ENCODE results near the gene CCDC40. TPM values are rescaled to one million over a fixed set of nuclear protein-coding genes. Genes with fewer than 3 reads are reported as not detected.
"Not testable (repeated sequence)": the region's sequence is repeated elsewhere in the genome, so short reads cannot be mapped to it uniquely, and the experiment has no call there.

The CCDC40 gene, protein sequence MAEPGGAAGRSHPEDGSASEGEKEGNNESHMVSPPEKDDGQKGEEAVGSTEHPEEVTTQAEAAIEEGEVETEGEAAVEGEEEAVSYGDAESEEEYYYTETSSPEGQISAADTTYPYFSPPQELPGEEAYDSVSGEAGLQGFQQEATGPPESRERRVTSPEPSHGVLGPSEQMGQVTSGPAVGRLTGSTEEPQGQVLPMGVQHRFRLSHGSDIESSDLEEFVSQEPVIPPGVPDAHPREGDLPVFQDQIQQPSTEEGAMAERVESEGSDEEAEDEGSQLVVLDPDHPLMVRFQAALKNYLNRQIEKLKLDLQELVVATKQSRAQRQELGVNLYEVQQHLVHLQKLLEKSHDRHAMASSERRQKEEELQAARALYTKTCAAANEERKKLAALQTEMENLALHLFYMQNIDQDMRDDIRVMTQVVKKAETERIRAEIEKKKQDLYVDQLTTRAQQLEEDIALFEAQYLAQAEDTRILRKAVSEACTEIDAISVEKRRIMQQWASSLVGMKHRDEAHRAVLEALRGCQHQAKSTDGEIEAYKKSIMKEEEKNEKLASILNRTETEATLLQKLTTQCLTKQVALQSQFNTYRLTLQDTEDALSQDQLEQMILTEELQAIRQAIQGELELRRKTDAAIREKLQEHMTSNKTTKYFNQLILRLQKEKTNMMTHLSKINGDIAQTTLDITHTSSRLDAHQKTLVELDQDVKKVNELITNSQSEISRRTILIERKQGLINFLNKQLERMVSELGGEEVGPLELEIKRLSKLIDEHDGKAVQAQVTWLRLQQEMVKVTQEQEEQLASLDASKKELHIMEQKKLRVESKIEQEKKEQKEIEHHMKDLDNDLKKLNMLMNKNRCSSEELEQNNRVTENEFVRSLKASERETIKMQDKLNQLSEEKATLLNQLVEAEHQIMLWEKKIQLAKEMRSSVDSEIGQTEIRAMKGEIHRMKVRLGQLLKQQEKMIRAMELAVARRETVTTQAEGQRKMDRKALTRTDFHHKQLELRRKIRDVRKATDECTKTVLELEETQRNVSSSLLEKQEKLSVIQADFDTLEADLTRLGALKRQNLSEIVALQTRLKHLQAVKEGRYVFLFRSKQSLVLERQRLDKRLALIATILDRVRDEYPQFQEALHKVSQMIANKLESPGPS
- 5.5 and 7.0 TPM in 2 replicates for total RNA-seq (2014; rRNA removed; shearing (Covaris generic))

DNA sequence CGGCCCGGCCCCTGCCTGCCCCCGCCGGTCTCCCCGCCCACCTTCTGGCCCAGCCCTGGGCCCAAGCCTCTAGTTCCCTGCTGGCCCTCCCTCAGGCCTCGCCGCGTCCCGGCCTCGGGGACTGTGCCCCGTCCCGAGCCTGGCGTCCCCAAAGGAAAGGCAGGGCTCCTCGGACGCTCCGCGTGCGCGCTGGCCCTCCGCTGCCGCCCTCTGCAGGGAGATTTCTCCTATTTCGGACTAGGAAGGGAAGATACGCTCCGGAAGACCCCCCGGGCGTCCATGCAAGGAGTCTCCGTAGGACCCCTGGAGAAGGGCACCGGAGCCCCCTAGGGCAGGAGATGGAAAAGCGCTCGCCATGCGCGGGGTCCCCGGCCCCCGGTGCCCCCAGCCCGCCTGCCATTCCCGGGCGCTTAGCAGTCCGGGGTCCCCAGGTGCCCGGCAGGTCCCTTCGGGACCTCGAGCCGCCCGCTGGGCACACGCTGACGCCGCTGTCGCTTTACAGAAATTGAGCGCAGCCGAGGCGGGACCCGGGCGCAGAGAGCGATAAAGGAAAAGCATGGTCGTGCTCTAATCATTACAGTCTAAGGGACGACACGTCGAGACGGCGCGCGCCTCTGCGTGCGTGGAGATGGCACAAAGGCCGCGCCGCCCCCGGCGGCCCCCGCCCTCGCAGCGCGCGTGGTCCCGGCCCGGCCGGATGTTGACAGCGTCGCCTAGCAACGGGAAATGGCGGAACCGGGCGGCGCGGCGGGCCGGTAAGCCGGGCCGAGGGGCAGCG, at the start of gene CCDC40:
TSS of gene CCDC40 (plus strand) at position 706 of the 778 bp plus-strand sequence. CDS start at position 727, 21 bp downstream.
- peak; percentile 88 for DNase-seq (ENCODE audit: low spot score)

DNA sequence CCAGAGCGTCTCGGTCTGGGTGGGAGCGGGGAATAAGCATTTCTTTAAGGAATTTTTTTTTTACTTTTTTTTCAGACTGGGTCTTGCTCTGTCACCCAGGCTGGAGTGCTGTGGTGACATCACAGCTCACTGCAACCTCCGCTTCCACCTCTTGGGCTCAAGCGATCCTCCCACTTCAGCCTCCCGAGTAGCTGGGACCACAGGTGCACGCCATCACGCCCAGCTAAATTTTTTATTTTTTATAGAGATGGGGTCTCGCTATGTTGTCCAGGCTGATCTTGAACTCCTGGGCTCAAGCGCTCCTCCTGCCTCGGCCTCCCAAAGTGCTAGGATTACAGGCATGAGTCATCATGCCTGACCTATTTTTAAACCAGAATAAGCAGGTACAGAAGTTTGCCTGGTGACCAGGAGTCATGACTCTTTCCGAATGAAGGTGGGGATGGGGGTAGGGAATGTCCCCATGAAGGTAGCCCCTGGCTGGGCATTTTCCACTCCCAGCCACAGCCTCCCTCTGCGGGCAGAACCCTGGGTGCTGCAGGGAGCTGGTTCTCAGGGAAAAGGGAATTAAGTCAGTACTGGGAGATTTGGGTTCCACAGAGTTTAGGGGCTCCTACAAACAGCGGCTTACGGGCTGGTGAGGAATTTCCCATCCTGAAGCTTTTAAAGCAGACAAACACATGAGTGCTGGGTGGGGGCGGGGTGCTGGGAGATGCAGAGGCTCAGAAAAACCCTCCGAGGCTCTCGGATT, 49.1 kb upstream of the CCDC40 start:
- no peak for DNase-seq (ENCODE audit: low spot score)

DNA sequence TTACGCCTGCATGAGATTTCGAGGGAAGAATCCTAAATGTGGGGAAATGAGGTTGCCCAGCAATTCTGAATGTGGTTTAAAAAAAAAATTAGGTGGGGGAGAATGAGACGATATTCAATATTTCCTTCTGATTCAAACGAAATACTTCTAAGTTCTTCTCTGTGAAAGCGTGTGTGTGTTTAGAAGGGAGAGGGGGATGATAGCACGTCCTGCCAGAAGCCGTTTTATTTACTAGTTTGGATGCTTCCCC, 48.6 kb upstream of the CCDC40 start:
- DNase-seq (ENCODE audit: low spot score): no peak

DNA sequence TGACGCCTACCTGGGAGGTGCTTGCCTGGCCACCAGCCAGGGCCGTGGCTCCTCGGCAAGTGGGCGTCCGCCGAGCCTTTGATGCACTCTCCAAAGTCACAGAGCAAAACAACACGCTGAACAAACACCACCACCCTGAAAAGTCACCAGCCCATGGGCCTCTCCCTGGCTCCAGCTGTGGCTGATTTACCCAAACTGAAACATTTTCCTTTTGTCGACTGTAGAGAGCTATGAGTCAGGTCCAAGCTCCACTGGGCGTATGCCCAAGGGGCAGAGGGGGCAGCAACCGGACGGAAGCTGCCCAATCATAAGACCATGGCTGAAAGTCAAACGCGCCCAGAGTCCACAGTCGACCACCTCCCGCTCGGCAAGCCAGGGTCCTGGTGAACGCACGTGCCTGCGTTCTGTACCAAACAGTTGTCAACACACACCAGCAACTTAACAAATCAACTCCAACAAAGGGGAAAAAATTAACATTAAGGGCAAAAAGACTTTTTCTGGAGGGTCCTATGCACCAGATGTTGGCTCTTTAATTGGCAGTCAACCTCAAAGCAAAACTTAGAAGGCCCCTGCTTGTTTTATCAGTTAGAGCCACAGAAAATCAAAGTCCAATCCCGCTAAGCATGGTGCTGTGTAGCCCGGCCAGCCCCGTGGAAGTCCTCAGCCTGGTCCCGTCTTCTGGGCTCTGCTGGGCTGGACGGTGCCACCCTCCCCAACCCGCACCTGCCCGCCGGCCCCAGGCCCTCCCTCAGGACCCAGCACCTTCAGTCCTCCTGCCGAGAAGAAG, 48.1 kb upstream of the CCDC40 start:
- DNase-seq (ENCODE audit: low spot score): peak; percentile 85

DNA sequence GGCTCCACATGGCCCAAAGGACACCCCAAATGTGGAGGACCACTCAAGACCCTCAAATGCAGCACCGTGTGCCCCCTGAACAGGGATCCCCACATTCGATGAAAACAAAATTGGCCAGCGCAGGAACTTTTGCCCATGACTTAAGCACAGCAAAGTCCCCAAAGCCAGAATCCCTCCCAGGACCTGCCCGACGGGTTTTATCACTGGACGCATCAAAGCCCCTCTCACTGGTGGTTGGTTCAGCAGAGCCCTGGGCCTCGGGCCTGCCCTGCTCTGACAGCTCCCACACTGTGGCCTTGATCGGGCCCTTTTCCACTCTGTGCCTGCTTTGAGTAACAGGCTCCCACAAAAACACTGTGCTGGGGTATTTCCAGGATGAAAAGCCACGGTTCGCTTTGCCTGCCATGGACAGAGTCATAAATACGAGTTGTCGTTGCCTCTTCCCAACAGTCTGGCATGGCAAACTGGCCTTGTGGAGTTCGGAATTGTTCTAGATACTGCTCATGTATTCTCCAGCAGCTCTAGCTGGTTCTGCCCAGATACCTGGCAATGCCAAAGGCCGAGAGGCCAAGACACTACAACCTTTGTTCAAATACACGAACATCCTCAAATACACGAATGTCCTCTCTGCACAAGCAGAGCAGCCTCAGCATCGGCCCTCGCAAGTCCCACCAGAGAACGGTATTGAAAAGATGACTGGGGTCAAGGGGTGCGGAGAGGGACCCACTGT, 47.2 kb upstream of the CCDC40 start:
- DNase-seq (ENCODE audit: low spot score): peak; percentile 25

DNA sequence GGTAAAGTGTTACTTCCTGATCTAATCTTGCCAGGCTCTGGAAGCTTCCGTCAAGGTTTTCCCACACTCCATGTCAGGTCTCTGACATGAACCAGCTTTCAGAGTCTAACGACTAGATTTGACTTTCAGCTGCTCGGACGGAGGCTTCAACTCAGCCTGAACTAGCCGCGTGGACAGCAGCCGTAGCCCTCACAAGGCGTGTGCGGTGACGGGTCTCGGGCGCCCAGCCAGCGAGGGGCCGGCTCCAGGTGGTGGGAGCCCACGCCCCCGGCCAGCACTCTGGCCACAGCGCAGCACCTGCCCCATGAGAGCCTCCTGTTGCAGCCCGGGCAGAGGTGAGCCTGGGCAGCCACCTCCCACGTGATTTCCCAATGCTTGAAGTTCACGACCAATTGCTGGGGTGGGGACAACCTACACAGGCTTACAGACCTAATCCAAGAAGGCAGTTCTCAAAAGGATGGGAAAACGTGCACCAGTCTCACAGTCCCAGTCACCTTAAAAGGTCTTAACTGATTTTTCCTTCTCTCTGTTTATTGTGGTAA, 46.3 kb upstream of the CCDC40 start:
- peak; percentile 64 for DNase-seq (ENCODE audit: low spot score)

DNA sequence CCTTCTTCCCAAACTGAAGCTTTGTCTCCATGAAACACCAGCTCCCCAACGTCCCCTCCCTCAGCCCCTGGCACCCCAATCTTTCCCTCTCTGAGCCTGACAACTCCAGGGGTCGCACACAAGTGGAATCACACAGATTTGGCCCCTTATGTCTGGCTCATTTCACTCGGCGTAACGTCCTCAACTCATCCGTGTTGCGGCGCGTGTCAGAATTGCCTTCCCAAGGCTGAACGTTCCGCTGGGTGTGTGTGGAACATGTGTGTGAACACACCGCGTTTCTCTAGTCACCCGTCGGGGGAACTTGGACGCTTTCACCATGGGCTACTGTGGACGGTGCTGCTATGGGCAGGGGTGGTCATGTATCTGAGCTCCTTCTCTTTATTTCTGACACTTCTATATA, 45.7 kb upstream of the CCDC40 start:
- DNase-seq (ENCODE audit: low spot score): no peak

DNA sequence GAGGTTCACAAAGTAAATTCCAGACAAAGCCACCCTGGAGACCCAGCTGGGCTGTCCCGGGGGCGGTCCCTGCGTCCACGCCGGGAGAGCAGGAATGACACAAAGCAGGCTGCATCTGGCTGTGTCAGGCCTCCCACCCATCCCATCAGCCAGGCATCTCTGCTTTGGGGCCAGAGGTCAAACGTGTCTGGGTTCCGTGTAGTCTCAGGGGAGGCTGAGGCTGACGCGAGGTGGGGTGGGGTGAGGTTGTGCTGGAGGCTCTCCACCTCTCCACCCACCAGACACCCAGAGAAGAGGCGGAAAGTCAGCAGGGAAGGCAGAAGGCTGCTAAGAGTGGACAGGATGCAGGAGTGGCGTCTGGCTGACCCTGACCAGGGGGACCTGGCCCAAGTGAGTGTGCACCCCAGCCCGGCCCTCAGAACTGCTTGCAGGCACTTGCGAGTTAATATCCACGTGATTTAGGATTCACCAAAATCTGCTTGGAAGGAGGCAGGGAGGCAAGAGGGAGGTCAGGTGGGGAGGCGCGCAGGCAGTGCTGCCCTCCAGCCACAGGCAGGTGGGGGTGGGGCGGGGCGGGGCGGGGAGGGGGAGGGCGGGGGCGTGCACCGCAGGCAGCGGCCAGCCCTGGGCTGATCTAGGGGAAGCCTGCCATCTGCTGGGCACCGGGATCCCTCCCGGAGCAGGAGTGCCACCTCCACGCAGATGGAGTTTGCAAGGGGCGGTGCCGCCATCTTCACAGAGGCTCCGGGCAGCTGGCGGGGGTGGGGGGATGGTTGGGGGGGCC, 45.1 kb upstream of the CCDC40 start:
- DNase-seq (ENCODE audit: low spot score): peak; percentile 82

DNA sequence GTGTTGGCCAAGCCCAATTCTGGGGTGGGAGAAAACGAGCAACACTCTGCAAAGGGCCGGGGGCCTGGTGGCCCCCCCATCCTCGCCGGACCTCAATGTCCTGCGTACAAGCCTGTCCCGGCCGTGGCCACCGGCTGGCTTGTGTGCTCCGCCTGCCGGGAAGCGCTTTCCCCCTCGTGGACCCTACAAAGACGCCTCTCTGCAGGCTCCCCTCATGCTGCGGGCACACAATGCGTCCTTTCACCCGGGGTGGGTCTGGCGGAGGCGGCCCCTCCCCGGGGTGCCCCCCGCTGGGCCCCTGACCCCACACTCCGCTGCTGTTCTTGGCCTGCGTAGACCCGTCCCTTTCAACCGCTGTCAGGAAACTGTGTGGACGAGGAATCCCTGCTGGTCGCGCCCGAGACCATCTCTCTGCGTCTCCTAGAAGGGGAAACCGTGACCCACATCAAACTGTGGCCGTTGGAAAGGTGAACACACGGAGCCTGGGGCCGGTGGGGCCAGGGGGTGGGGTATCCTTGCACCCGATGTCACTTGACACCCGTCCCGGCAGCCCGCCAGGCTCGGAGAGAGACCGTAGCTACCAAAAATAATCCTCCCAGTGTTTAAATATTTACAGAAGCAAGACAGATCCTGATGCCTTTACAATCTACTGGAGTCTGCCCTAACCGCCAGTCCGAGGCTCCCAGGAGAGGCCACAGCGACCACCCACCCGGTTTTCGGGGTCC, 44.4 kb upstream of the CCDC40 start:
- DNase-seq (ENCODE audit: low spot score): peak; percentile 34

DNA sequence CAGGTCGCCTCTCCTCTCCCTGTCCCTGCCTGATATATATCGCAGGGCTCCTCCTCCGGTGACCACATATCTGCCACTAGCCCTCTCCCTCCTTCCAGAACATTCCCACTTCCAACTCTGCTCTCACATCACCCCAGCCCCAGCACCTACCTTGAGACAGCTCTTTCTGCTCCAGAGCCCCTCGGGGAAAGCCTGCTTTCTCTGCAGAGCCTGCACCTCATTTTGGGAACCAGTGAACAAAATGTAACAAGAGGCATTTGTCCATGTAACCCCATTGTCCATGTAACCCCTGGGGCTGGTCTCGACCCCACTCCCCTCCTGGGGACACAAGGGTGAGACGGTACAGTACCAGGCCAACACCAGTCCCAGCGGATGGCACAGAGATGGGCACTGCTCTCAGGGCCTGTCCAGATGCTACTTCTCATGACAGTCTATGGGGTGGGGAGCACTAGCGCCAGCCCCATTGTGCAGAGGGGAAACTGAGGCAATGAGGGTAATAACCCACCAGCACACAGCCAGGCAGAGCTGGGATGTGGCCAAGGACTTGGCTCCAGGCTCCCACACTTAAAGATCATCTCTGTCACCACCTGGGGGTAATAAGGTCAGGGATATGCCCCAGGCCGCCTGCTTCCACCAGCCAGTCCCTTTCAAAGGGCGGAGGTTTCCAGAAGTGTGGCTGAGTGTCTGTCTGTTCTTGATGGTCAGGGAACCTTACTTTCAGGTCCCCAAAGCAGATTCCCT, 43.6 kb upstream of the CCDC40 start:
- no peak for DNase-seq (ENCODE audit: low spot score)

DNA sequence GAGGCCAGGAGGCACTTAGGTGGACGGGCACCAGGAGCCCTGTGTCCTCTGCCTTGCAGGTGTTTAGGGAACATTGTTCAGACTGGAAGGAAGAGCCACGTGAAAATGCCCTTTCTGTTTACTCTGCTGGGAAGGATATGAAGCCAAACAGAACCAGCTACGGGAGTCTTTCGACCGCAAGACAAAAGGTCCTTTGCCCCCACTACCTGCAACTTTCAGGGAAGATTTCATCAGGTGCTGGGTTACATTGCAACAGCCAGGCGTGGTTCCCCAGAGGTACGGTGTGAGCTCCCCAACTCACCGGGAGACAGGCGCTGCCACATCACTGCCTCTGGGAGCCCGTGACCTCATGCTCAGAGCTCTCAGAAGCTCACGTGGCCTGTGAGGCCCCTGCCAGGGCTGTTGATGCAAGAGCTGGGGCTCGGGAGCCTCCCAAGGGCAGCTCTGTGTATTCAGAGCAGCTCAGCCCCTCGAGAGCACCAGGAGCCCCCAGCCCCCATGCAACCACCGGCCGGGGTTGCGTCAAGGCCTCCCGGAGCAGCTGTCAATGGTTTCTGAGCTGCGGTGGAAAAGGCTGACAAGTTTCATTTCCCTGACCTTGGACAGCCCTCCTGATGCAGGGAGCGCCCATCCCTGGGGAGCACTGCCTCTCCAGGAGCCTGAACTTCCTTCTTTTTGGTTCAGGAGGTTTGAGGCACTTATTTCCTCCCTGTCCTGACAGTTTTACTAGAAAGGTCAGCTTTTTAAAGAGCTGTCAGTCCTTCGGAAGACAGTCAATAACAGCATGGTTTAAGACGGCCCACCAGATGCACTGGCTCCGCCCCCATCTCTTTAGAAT, 42.8 kb upstream of the CCDC40 start:
- DNase-seq (ENCODE audit: low spot score): peak; percentile 78

DNA sequence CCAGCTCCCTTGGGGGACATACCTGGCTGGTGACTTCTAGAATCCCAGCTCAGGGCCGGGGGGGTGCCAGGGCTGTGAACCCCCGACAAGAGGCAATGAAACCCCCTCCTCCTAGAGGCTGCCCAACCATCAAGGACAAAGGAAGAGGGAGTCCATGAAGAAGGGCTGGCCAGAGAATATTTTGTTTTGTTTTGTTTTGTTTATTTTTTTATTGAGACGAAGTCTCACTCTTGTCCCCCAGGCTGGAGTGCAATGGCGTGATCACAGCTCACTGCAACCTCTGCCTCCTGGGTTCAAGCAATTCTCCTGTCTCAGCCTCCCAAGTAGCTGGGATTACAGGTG, 42.2 kb upstream of the CCDC40 start:
- DNase-seq (ENCODE audit: low spot score): not testable (repeated sequence)

DNA sequence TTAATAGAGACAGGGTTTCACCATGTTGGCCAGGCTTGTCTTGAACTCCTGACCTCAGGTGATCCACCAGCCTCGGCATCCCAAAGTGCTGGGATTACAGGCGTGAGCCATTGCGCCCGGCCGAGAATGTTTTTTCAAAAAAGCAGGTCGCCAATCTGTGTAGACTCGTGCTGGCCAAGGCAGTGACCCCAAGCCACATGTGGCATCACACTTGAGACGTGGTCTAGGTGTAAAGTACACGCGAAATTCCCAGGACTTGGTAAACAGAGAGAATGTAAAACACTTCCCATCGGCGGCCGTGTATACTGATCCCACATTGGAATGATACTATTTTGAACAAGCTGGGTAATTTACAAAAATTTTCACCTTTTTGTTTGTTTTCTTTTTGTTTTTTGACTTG, 41.8 kb upstream of the CCDC40 start:
- no peak for DNase-seq (ENCODE audit: low spot score)

DNA sequence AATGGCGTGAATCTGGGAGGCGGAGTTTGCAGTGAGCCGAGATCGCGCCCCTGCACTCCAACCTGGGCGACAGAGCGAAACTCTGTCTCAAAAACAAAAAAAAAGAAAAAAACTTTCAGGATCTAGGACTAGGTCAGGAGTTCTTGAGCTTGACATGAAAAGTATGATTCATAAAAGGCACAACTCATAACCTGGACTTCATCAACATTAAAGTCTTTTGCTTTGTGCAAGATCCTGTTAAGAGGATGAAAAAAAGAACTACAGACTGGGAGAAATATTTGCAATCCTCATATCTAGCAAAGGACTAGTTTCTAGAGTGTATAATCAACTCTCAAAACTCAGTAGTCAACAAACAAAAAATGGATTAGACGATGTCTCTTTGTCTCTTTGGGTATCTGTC, 40.7 kb upstream of the CCDC40 start:
- DNase-seq (ENCODE audit: low spot score): no peak

DNA sequence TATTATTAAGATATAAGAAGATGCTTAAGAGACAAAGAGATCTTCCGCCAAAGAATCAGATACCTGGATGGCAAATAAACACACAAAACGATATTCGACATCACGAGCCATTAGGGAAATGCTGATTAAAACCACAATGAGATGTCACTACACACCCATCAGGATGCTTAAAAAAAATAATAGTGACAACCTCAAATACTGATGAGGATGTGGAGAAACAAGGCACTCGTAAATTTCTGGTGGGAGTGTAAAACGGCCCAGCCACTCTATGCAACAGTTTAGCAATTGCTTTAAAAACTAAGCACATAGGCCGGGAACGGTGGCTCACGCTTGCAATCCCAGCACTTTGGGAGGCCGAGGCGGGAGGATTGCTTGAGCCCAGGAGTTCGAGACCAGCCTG, 40.2 kb upstream of the CCDC40 start:
- DNase-seq (ENCODE audit: low spot score): no peak

Data from HT-29 (cell line).